Ovary (tissue), 10 donors: ENCODE data around the gene UPK3A. TPM values are rescaled to one million over a fixed set of nuclear protein-coding genes. Genes with fewer than 3 reads are reported as not detected.

Source experiments
- DNase-seq, 5 donors: peaks; one replicate each; pipeline ENCODE4 v3.0.0-alpha.2; 2019 to 2020
- H3K27ac ChIP-seq, 2 donors: fragments of 200-600 bp; one replicate each; pipeline versions ENCODE4 v1.5.1 to v1.8.0; 2019 to 2022
- H3K27me3 ChIP-seq: fragments of 200-600 bp; one replicate; pipeline ENCODE4 v1.8.0; 2022
- H3K36me3 ChIP-seq: fragments of 200-600 bp; sonication (generic); one replicate; pipeline ENCODE4 v1.5.1; 2019
- H3K4me1 ChIP-seq: one replicate; pipeline ENCODE4 v1.8.1; 2013; ENCODE audit warnings: mild to moderate bottlenecking, moderate library complexity; ENCODE audit not compliant: insufficient read depth
- H3K4me3 ChIP-seq: fragments of 200-600 bp; sonication (generic); one replicate; pipeline ENCODE4 v1.5.1; 2017
- H3K9me3 ChIP-seq, 2 donors: fragments of 200-600 bp in 1 of 2; sonication (generic) in 1 of 2; one replicate each; pipeline versions ENCODE4 v1.5.1 to v1.8.1; 2013 to 2019; ENCODE audit warnings: mild to moderate bottlenecking in 1 of 2, moderate library complexity in 1 of 2
- EP300 ChIP-seq: sonication (generic); formaldehyde crosslinking; IDR thresholded peaks from one replicate; pipeline ENCODE4 v1.6.1; 2017; ENCODE audit warnings: antibody characterized with exemption
- POLR2A ChIP-seq: fragments of 450-650 bp; IDR thresholded peaks from one replicate; pipeline ENCODE4 v1.6.1; 2017; ENCODE audit warnings: antibody characterized with exemption, mild to moderate bottlenecking, moderate library complexity
- WGBS, 3 donors: extraction: QIAGEN DNeasy Blood & Tissue Kit in 1 of 3; methylation state at CpG; one replicate each; pipeline versions ENCODE4 v1.1.5 to v1.1.7; 2013 to 2017; 5-methylcytosine and 5-hydroxymethylcytosine counted together
- intact Hi-C, 4 donors: fragments of 100-400 bp; cut with DNase I; formaldehyde crosslinking; loops; one replicate each; pipeline versions ENCODE4 v1.11.0 to v1.15.1; 2022 to 2023
- long read RNA-seq, 3 donors: library from polyadenylated mRNA in 2 of 3; unstranded in 2 of 3; transcript quantifications; one replicate each; pipeline ENCODE4 v2.0.0 and lab custom pipeline, GENCODE V29; 2021 to 2026
- polyA plus RNA-seq, 2 donors: library from polyadenylated mRNA; stranded (reverse); fragments of 200-250 nt in 1 of 2; fragments of 350-450 nt in 1 of 2; fragmentation: Illumina TruSeq in 1 of 2; extraction: RNeasy Lipid Tissue Mini Kit (QIAGEN cat#74804) in 1 of 2; gene quantifications; one replicate each; pipeline ENCODE4 v1.2.3, GENCODE V29; 2013 to 2014
- total RNA-seq, 7 donors: library from RNA; depleted of rRNA in 2 of 7; stranded (reverse); fragments of >200 nt in 2 of 7; fragmentation: NEBNext Ultra II Directional in 3 of 7; extraction: Animal tissue kit (Norgen Biotek cat#: 25700) in 3 of 7; gene quantifications; one replicate each; pipeline versions ENCODE4 v1.1.0 to v1.2.4, GENCODE V29; 2016 to 2023
- TF ChIP-seq, protein P1 (sequence below), 3 donors: fragments of 450-650 bp in 2 of 3; fragments of 200-600 bp in 1 of 3; IDR thresholded peaks; one replicate each; pipeline versions ENCODE4 v1.5.1 to v1.8.0; 2016 to 2022; ENCODE audit warnings: antibody characterized with exemption in 3 of 3, mild to moderate bottlenecking in 1 of 3
- donor health status: DM: no; HTN: no; CAD: no; lungs with moderate emphysema.
- donor health status: DM: no; HTN: no; CAD: no.
- donor health status: Bipolar disorder and iron deficiency.
- donor health status: DM: yes; HTN: yes; CAD: no.
- donor health status: DM: no; HTN: no; CAD: no.
- donor health status: DM: yes; HTN: yes; CAD: no.

UPK3A gene
- total RNA-seq (not detected), polyA plus RNA-seq (under 1 TPM in 1 of 2 donors, not detected in 1; 0.22 TPM)
- long read RNA-seq, donor 1, result 0 reads
- long read RNA-seq, donor 2, result 0 reads
- long read RNA-seq, donor 3, result 0 reads

GRCh38 chr22:45284705-45285262 is at the start of gene UPK3A:
UPK3A (plus strand) TSS chr22:45284949; CDS start chr22:45285014, 65 bp downstream.
- H3K9me3 ChIP-seq, result no peaks in the 10 kb centered on the region
- peak within 1 kb of the TSS; percentile 23 for H3K4me3 ChIP-seq
- WGBS, 3 donors, result 5 to 8% (median 8%) methylated on average over 25 to 46 of the region's 46 CpGs
- H3K27me3 ChIP-seq, result no peaks in the 10 kb centered on the region
- H3K27ac ChIP-seq, result no peak within 1 kb of the TSS
- TF ChIP-seq EP300 (no peak), POLR2A (no peak)
- TF ChIP-seq, protein P1, sequence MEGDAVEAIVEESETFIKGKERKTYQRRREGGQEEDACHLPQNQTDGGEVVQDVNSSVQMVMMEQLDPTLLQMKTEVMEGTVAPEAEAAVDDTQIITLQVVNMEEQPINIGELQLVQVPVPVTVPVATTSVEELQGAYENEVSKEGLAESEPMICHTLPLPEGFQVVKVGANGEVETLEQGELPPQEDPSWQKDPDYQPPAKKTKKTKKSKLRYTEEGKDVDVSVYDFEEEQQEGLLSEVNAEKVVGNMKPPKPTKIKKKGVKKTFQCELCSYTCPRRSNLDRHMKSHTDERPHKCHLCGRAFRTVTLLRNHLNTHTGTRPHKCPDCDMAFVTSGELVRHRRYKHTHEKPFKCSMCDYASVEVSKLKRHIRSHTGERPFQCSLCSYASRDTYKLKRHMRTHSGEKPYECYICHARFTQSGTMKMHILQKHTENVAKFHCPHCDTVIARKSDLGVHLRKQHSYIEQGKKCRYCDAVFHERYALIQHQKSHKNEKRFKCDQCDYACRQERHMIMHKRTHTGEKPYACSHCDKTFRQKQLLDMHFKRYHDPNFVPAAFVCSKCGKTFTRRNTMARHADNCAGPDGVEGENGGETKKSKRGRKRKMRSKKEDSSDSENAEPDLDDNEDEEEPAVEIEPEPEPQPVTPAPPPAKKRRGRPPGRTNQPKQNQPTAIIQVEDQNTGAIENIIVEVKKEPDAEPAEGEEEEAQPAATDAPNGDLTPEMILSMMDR (IDR thresholded peaks at IDR 0.05), result no peak
- intact Hi-C loops, result no loop called here
- peaks cover 7% of the 10 kb centered on the region for H3K4me1 ChIP-seq
- H3K36me3 ChIP-seq, result no peaks in the 10 kb centered on the region
- peak in 2 of 5 donors; percentile 41 to 67 for DNase-seq

- TF ChIP-seq EP300 (no peak), POLR2A (no peak)
- TF ChIP-seq, protein P1 (IDR thresholded peaks at IDR 0.05), result no peak
- no peaks in the 10 kb centered on the region for H3K9me3 ChIP-seq
- intact Hi-C loops, result no loop called here
- H3K36me3 ChIP-seq, result no peaks in the 10 kb centered on the region
- no peak overlapping the region for H3K27ac ChIP-seq
- H3K4me3 ChIP-seq, result no peak overlapping the region
- H3K27me3 ChIP-seq, result no peaks in the 10 kb centered on the region
- DNase-seq, result no peak
- 86 to 87% (median 87%) methylated on average over 23 of the region's 23 CpGs for WGBS, 3 donors
- H3K4me1 ChIP-seq, result peaks cover 7% of the 10 kb centered on the region
Observed at GRCh38 chr22:45235101-45235777, 49.5 kb upstream of the UPK3A start.

GRCh38 chr22:45235851-45236342 is 48.9 kb upstream of the UPK3A start:
- Histone ChIP-seq H3K27ac (no peak overlapping the region), H3K9me3 (no peaks in the 10 kb centered on the region), H3K36me3 (no peaks in the 10 kb centered on the region), H3K4me3 (no peak overlapping the region), H3K27me3 (no peaks in the 10 kb centered on the region), H3K4me1 (peaks cover 7% of the 10 kb centered on the region)
- no peak for TF ChIP-seq EP300
- TF ChIP-seq, protein P1 (IDR thresholded peaks at IDR 0.05), result no peak
- intact Hi-C loops, result no loop called here
- WGBS, 3 donors, result 84 to 91% (median 87%) methylated on average over 20 of the region's 20 CpGs
- no peak for DNase-seq

DNA sequence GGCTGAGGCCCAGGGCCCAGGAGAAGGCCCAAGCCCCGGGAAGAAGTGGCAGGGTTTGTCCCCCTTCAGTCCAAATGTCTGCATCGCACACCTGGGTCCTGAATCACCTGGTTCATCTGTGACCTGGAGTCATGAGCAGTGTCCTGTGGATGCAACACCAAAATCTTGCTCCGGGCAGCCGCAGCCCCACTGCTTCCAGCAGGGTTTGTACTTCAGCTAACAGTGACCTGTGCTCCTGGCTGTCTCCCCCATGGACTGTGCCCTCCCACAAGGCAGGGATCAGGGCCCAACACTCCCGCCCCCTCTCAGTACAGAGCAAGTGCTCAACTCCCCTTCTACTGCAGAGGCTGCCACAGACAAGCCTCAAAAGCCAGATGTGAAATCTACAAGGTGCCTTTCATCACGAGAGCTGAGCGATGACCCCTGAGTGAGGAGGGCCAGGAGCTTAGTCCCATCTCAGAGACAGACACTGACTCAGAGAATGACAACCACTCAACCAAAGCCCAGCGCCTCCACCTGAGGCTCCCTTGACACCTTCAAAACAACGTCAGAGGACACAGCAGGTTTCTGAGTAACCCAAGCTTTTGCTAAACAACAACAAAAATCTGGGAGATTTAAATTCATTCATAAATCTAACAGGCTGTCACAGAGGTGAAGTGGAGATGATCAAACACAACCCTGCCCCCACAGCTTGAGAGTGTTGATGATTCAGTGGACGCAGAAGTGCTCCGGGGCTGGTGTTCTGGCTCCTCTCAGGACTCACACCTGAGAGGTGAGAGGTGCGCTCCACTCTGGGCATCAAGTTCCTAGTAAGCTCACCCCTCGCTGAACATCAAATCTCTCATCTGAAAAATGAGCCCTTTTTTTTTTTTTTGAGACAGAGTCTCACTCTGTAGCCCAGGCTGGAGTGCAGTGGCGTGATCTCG is 47.4 kb upstream of the UPK3A start:
- Histone ChIP-seq H3K27me3 (no peaks in the 10 kb centered on the region), H3K4me1 (peaks cover 7% of the 10 kb centered on the region), H3K36me3 (no peaks in the 10 kb centered on the region), H3K4me3 (no peak overlapping the region), H3K9me3 (no peaks in the 10 kb centered on the region), H3K27ac (no peak overlapping the region)
- TF ChIP-seq, protein P1 (IDR thresholded peaks at IDR 0.05), result no peak
- TF ChIP-seq POLR2A (no peak), EP300 (no peak)
- intact Hi-C loops, result no loop called here
- 90 to 91% (median 90%) methylated on average over 15 of the region's 15 CpGs for WGBS, 3 donors
- DNase-seq, result no peak
